Mammary epithelial cell (primary cell): ENCODE measurements around the gene SVEP1.

Experiments used
- EZH2 ChIP-seq: IDR thresholded peaks from 2 replicates; pipeline ENCODE4 v1.6.1; 2012; ENCODE audit warnings: low read length, inconsistent platforms, borderline replicate concordance
- TF ChIP-seq, protein P1 (sequence below), 2 donors: IDR thresholded peaks in 1 of 2; conservative IDR thresholded peaks in 1 of 2; 2 replicates each; pipeline ENCODE4 v1.5.1; 2011 to 2012; ENCODE audit warnings: inconsistent platforms in 2 of 2, low read length in 2 of 2, mild to moderate bottlenecking in 2 of 2, control low read depth in 1 of 2, low read depth in 1 of 2; ENCODE audit not compliant: insufficient read depth in 1 of 2; ENCODE audit errors: extremely low read depth in 1 of 2

DNA sequence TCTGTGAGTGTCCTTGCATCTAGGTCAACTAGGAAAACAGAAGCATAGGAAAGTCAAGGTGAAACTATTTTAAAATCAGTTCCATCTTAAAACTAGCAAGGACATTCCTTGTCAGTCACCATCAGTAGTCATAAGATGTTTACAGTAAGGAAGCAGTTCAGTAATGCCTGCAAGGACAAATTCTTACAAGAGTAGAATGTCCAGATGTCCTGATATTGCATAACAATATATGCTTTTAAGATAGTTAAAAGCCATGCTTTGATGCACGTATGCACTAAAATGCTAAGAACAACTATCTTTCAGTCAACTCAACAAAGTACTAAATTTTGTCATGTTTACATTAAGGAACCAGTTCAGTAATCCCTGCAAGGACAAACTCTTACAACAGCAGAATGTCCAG, 11.3 kb upstream of the SVEP1 start:
- TF ChIP-seq, protein P1, sequence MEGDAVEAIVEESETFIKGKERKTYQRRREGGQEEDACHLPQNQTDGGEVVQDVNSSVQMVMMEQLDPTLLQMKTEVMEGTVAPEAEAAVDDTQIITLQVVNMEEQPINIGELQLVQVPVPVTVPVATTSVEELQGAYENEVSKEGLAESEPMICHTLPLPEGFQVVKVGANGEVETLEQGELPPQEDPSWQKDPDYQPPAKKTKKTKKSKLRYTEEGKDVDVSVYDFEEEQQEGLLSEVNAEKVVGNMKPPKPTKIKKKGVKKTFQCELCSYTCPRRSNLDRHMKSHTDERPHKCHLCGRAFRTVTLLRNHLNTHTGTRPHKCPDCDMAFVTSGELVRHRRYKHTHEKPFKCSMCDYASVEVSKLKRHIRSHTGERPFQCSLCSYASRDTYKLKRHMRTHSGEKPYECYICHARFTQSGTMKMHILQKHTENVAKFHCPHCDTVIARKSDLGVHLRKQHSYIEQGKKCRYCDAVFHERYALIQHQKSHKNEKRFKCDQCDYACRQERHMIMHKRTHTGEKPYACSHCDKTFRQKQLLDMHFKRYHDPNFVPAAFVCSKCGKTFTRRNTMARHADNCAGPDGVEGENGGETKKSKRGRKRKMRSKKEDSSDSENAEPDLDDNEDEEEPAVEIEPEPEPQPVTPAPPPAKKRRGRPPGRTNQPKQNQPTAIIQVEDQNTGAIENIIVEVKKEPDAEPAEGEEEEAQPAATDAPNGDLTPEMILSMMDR (conservative IDR thresholded peaks at IDR 0.05 in 1 of 2, IDR thresholded peaks at IDR 0.05 in 1 of 2; ENCODE audit: extremely low read depth in 1 of 2, insufficient read depth in 1 of 2, low read depth in 1 of 2, low read length in 2 of 2): no peak
- no peak for TF ChIP-seq EZH2
